ENCODE results near the gene NDRG3.

Gene NDRG3

DNA sequence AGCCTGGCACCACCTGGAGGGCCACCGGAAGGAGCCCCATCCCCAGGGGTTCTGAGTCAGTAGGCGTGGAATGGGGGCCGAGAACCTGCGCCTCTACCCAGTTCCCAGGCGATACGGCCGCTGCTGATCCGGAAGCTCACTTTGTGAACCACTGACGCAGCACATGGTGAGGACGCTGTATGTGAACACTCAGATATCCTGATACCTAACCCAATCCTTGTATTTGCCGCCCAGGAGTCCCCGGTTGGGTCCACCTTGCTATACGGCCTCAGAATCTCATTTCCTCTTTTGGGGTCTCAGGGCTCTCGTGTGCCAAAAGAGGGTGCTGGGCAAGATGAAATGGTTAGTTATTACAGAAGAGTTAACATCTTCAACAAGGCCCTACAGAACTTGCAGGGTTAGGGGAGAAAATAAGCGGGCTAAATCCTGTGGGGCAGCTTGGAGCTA, 140.9 kb downstream of the NDRG3 start:
- DNase-seq, result peak; percentile 53

Measured in stimulated activated CD4-positive, alpha-beta T cell treated with anti-CD3 and anti-CD28 coated beads, Interleukin-4, amount 100 ng/mL, for 24 hours (primary cell).